Measurements from ENCODE around the gene FBXO8.

GRCh38 chr4:174190832-174191500 lies 92.5 kb downstream of the FBXO8 start:
- no peak for TF ChIP-seq CTCF (IDR thresholded peaks at IDR 0.05)
- TF ChIP-seq POLR2A (IDR thresholded peaks at IDR 0.05), result no peak
